ENCODE measurements around the gene CAMK2D.

The CAMK2D gene

GRCh38 chr4:113524096-113524495 is 237.4 kb downstream of the CAMK2D start:
- Histone ChIP-seq H3K36me3 (ENCODE audit: insufficient read depth, low read length) (no peaks in the 10 kb centered on the region), H3K9me3 (ENCODE audit: low read depth, low read length) (no peaks in the 10 kb centered on the region), H3K27ac (no peak overlapping the region), H3K4me3 (no peak overlapping the region), H3K9ac (ENCODE audit: insufficient read length) (no peak overlapping the region)
- no peak for DNase-seq (ENCODE audit: low read depth, low spot score)
- no peak for TF ChIP-seq POLR2AphosphoS5 (IDR thresholded peaks at IDR 0.05; ENCODE audit: borderline replicate concordance, low read depth, low read length)

- TF ChIP-seq POLR2AphosphoS5 (IDR thresholded peaks at IDR 0.05; ENCODE audit: borderline replicate concordance, low read depth, low read length) (no peak), EZH2 (IDR thresholded peaks at IDR 0.05) (no peak), FOXP2 (optimal IDR thresholded peaks at IDR 0.05; ENCODE audit: control extremely low read depth, extremely low read length, insufficient read depth) (no peak)
These were observed 239.1 kb downstream of the CAMK2D start for GRCh38 chr4:113522433-113522832.

GRCh38 chr4:113513382-113513781 is 248.2 kb downstream of the CAMK2D start:
- Histone ChIP-seq H3K9me3 (ENCODE audit: low read depth, low read length) (no peaks in the 10 kb centered on the region), H3K27ac (no peak overlapping the region), H3K4me3 (no peak overlapping the region), H3K36me3 (ENCODE audit: insufficient read depth, low read length) (no peaks in the 10 kb centered on the region), H3K9ac (ENCODE audit: insufficient read length) (no peak overlapping the region)
- no peak for TF ChIP-seq FOXP2 (optimal IDR thresholded peaks at IDR 0.05; ENCODE audit: control extremely low read depth, extremely low read length, insufficient read depth)
- no peak for TF ChIP-seq EZH2 (IDR thresholded peaks at IDR 0.05)
- no peak for TF ChIP-seq POLR2AphosphoS5 (IDR thresholded peaks at IDR 0.05; ENCODE audit: borderline replicate concordance, low read depth, low read length)
- no peak for DNase-seq (ENCODE audit: low read depth, low spot score)

More at GRCh38 chr4:113522433-113522832, 239.1 kb downstream of the CAMK2D start:
- Histone ChIP-seq H3K9me3 (ENCODE audit: low read depth, low read length) (no peaks in the 10 kb centered on the region), H3K36me3 (ENCODE audit: insufficient read depth, low read length) (no peaks in the 10 kb centered on the region), H3K4me3 (no peak overlapping the region), H3K27ac (no peak overlapping the region), H3K9ac (ENCODE audit: insufficient read length) (no peak overlapping the region)
- DNase-seq (ENCODE audit: low read depth, low spot score): no peak

- TF ChIP-seq EZH2 (IDR thresholded peaks at IDR 0.05) (no peak), POLR2AphosphoS5 (IDR thresholded peaks at IDR 0.05; ENCODE audit: borderline replicate concordance, low read depth, low read length) (no peak), FOXP2 (optimal IDR thresholded peaks at IDR 0.05; ENCODE audit: control extremely low read depth, extremely low read length, insufficient read depth) (no peak)
- no peaks in the 10 kb centered on the region for H3K36me3 ChIP-seq (ENCODE audit: insufficient read depth, low read length)
These were observed 248.7 kb downstream of the CAMK2D start for GRCh38 chr4:113512880-113513279.

GRCh38 chr4:113511944-113512343 is 249.6 kb downstream of the CAMK2D start:
- Histone ChIP-seq H3K9ac (ENCODE audit: insufficient read length) (no peak overlapping the region), H3K9me3 (ENCODE audit: low read depth, low read length) (no peaks in the 10 kb centered on the region), H3K4me3 (no peak overlapping the region), H3K36me3 (ENCODE audit: insufficient read depth, low read length) (no peaks in the 10 kb centered on the region), H3K27ac (no peak overlapping the region)
- TF ChIP-seq FOXP2 (optimal IDR thresholded peaks at IDR 0.05; ENCODE audit: control extremely low read depth, extremely low read length, insufficient read depth) (no peak), POLR2AphosphoS5 (IDR thresholded peaks at IDR 0.05; ENCODE audit: borderline replicate concordance, low read depth, low read length) (no peak), EZH2 (IDR thresholded peaks at IDR 0.05) (no peak)
- no peak for DNase-seq (ENCODE audit: low read depth, low spot score)

More at GRCh38 chr4:113512880-113513279, 248.7 kb downstream of the CAMK2D start:
- DNase-seq (ENCODE audit: low read depth, low spot score): no peak
- H3K4me3 ChIP-seq: no peak overlapping the region
- H3K27ac ChIP-seq: no peak overlapping the region
- H3K9ac ChIP-seq (ENCODE audit: insufficient read length): no peak overlapping the region
- no peaks in the 10 kb centered on the region for H3K9me3 ChIP-seq (ENCODE audit: low read depth, low read length)

GRCh38 chr4:113509851-113510250 is 251.7 kb downstream of the CAMK2D start:
- H3K4me3 ChIP-seq: no peak overlapping the region
- no peaks in the 10 kb centered on the region for H3K36me3 ChIP-seq (ENCODE audit: insufficient read depth, low read length)
- no peak for TF ChIP-seq POLR2AphosphoS5 (IDR thresholded peaks at IDR 0.05; ENCODE audit: borderline replicate concordance, low read depth, low read length)
- TF ChIP-seq EZH2 (IDR thresholded peaks at IDR 0.05): no peak
- no peak for TF ChIP-seq FOXP2 (optimal IDR thresholded peaks at IDR 0.05; ENCODE audit: control extremely low read depth, extremely low read length, insufficient read depth)
- H3K27ac ChIP-seq: no peak overlapping the region
- H3K9ac ChIP-seq (ENCODE audit: insufficient read length): no peak overlapping the region
- H3K9me3 ChIP-seq (ENCODE audit: low read depth, low read length): no peaks in the 10 kb centered on the region
- DNase-seq (ENCODE audit: low read depth, low spot score): no peak

GRCh38 chr4:113505044-113505443 is 256.5 kb downstream of the CAMK2D start:
- Histone ChIP-seq H3K27ac (no peak overlapping the region), H3K9ac (ENCODE audit: insufficient read length) (no peak overlapping the region), H3K36me3 (ENCODE audit: insufficient read depth, low read length) (no peaks in the 10 kb centered on the region), H3K4me3 (no peak overlapping the region), H3K9me3 (ENCODE audit: low read depth, low read length) (no peaks in the 10 kb centered on the region)
- DNase-seq (ENCODE audit: low read depth, low spot score): no peak
- TF ChIP-seq FOXP2 (optimal IDR thresholded peaks at IDR 0.05; ENCODE audit: control extremely low read depth, extremely low read length, insufficient read depth) (no peak), POLR2AphosphoS5 (IDR thresholded peaks at IDR 0.05; ENCODE audit: borderline replicate concordance, low read depth, low read length) (no peak), EZH2 (IDR thresholded peaks at IDR 0.05) (no peak)

GRCh38 chr4:113504422-113504821 is 257.1 kb downstream of the CAMK2D start:
- no peak overlapping the region for H3K4me3 ChIP-seq
- DNase-seq (ENCODE audit: low read depth, low spot score): no peak
- TF ChIP-seq FOXP2 (optimal IDR thresholded peaks at IDR 0.05; ENCODE audit: control extremely low read depth, extremely low read length, insufficient read depth) (no peak), EZH2 (IDR thresholded peaks at IDR 0.05) (no peak), POLR2AphosphoS5 (IDR thresholded peaks at IDR 0.05; ENCODE audit: borderline replicate concordance, low read depth, low read length) (no peak)
- H3K36me3 ChIP-seq (ENCODE audit: insufficient read depth, low read length): no peaks in the 10 kb centered on the region
- H3K27ac ChIP-seq: no peak overlapping the region
- H3K9me3 ChIP-seq (ENCODE audit: low read depth, low read length): no peaks in the 10 kb centered on the region
- no peak overlapping the region for H3K9ac ChIP-seq (ENCODE audit: insufficient read length)

- H3K9ac ChIP-seq (ENCODE audit: insufficient read length): no peak overlapping the region
- no peaks in the 10 kb centered on the region for H3K9me3 ChIP-seq (ENCODE audit: low read depth, low read length)
- no peak for DNase-seq (ENCODE audit: low read depth, low spot score)
- H3K4me3 ChIP-seq: no peak overlapping the region
- no peak overlapping the region for H3K27ac ChIP-seq
- H3K36me3 ChIP-seq (ENCODE audit: insufficient read depth, low read length): no peaks in the 10 kb centered on the region
- no peak for TF ChIP-seq EZH2 (IDR thresholded peaks at IDR 0.05)
- TF ChIP-seq FOXP2 (optimal IDR thresholded peaks at IDR 0.05; ENCODE audit: control extremely low read depth, extremely low read length, insufficient read depth): no peak
- no peak for TF ChIP-seq POLR2AphosphoS5 (IDR thresholded peaks at IDR 0.05; ENCODE audit: borderline replicate concordance, low read depth, low read length)
These were observed 257.8 kb downstream of the CAMK2D start for GRCh38 chr4:113503691-113504090.
